Vagina (tissue), 2 donors: ENCODE data around the gene HOXD8.

Experiments
- CTCF ChIP-seq, 3 experiments: fragments of 450-650 bp in 2 of 3; fragments of 200-600 bp in 1 of 3; sonication (generic) in 1 of 3; IDR thresholded peaks; one replicate each; pipeline ENCODE4 v1.5.1; 2017 to 2019; ENCODE audit warnings: antibody characterized with exemption in 3 of 3, mild to moderate bottlenecking in 2 of 3, moderate library complexity in 2 of 3
- POLR2A ChIP-seq, 2 donors: fragments of 450-650 bp; IDR thresholded peaks; one replicate each; pipeline ENCODE4 v1.6.1; 2017; ENCODE audit warnings: antibody characterized with exemption in 2 of 2, mild to moderate bottlenecking in 2 of 2, moderate library complexity in 2 of 2
- POLR2AphosphoS5 ChIP-seq, 2 donors: sonication (generic); formaldehyde crosslinking; IDR thresholded peaks; one replicate each; pipeline ENCODE4 v1.9.0; 2017; ENCODE audit warnings: antibody characterized with exemption in 2 of 2, mild to moderate bottlenecking in 2 of 2, low read depth in 1 of 2; ENCODE audit not compliant: insufficient read depth in 1 of 2

GRCh38 chr2:176083796-176084261, 45.7 kb upstream of the HOXD8 start, which contains the start of gene EVX2:
- no peak for TF ChIP-seq CTCF (IDR thresholded peaks at IDR 0.05)
- no peak for TF ChIP-seq POLR2A (IDR thresholded peaks at IDR 0.05)
- no peak for TF ChIP-seq POLR2AphosphoS5 (IDR thresholded peaks at IDR 0.05; ENCODE audit: insufficient read depth in 1 of 2, low read depth in 1 of 2)
